SW 1271 (cell line): ENCODE measurements around the gene MCMBP.
"Not testable (repeated sequence)": the region's sequence is repeated elsewhere in the genome, so short reads cannot be mapped to it uniquely, and the experiment has no call there.

Experiments used
- DNase-seq, 2 experiments: peaks; one replicate each; lab custom pipeline; 2025; lab: John Stamatoyannopoulos, UW

MCMBP gene

DNA sequence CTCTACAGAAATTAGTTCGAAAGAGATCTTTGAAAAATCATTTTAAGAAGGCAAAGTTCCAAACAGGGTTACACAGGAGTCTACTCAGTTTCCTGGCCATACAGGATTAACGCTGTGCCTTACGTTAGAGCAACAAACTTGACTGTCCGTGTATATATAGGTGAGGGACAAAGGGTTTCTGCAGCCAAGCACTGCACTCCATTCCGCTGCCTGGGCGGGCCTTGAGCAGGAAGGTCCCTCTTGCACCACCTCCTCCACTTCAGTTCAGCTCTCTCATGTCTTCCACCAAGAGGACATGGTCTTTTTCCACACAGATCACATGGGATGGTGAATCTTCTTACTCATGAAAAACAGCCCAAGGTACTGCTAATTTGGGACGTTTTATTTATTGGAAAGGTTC, 43.2 kb downstream of the MCMBP start:
- DNase-seq: no peak

DNA sequence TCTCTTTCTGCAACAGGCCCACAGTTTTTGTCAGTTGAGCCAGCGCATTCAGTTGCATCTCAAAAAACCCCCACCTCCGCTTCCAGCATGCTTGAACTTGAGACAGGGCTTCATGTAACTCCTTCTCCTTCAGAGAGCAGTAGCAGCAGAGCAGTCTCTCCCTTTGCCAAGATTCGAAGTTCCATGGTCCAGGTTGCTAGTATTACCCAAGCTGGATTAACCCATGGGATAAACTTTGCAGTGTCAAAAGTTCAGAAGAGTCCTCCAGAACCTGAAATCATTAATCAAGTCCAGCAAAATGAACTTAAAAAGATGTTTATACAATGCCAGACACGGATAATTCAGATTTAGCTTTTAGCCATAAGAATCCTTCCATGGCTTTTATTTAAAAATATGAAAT, 45.2 kb downstream of the MCMBP start:
- DNase-seq: no peak

DNA sequence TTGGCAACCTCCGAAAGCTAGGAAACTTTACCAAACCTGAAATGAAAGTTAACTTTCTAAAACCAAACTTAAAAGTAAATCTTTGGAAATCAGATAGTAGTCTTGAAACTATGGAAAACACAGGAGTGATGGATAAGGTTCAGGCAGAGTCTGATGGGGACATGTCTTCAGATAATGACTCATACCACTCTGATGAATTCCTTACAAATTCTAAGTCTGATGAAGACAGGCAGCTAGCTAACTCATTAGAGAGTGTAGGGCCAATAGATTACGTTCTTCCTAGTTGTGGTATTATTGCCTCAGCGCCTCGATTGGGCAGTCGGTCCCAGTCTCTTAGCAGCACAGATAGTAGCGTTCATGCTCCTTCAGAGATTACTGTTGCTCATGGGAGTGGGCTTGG, 45.9 kb downstream of the MCMBP start:
- DNase-seq: no peak

DNA sequence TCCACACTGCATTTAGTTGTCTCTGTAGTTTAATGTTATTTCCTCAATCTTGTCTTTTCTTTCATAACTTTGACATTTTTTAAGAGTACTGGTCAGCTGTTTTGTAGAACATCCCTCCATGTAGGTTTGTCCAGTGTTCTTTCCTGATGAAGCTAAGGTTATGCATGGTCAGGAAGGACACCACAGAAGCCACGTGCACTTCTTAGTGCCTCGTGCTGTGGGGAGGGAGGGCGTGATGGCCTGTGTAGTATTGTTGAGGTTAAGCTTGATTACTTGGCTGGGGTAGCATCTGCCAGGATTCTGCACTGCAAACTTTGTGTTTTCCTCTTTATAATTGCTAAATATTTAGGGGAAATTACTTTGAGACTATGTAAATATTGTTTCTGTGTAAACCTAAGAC, 48.3 kb downstream of the MCMBP start:
- no peak for DNase-seq

DNA sequence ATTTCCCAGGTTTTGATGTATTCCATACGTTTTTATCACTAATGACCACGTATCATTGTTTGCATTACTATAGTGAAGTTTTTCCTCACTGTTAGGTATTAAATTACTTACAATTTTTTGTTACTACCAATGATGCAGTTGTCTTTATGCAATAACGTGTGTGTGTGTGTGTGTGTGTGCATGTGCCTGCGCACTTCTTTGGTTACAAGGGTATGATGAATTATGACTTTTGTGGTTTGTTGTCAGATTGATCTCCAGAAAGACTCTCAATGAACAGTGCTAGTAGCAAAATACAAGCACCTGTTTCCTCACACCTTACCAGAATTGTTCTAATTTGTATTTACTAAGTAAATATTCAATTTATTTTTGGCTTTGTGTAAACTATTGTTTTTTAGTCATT, 51.5 kb downstream of the MCMBP start:
- DNase-seq: no peak

GRCh38 chr10:119818889-119819270, 53.8 kb downstream of the MCMBP start:
- DNase-seq: no peak

DNA sequence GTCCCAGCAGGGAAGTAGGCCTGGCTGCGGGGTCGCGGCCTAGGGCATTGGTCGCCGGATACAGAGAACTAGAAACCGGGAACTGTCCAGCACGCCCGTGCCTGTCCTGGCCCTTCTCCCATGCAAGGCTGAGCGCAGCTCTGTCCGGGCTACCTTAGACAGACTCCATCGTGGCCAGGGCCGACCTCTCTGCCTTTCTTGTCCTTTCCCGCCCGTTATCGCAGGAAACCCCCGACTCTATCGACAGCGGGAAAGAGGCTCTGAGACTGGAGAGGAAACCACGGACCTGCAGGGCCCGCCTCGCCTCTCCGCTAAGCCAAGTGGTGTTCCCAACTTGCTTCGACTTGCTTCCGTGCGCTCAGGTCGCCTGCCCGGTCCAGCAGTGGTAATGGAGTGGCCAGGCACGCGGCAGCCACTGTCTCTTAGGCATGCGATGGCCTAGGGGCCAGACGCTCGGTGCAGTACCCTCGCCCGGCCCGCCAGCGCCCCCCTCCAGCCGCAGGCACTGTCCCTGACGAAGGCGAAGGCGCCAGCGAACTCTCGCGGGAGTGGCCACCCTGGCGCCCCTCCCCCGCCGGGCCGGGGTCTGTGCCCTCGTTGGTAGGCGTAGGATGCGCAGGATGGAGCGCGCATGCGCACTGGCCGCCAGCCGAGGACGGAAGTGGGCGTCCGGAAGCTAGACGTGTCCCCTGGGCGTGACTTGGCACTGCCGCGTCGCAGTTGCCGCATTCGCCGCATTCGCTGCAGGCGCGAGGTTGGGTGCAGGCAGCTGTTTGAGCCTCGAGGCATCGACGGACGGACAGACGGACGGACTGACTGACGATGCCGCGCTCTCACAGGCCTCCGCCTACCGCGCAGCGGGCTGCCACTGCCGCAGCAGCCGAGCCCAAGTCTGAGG, 54.4 kb downstream of the MCMBP start:
- no peak for DNase-seq

GRCh38 chr10:119815671-119816070, 57.0 kb downstream of the MCMBP start:
- DNase-seq: no peak

- no peak for DNase-seq
These were observed 60.0 kb downstream of the MCMBP start for GRCh38 chr10:119812684-119813083.

GRCh38 chr10:119811122-119811521, 61.5 kb downstream of the MCMBP start:
- no peak for DNase-seq

DNA sequence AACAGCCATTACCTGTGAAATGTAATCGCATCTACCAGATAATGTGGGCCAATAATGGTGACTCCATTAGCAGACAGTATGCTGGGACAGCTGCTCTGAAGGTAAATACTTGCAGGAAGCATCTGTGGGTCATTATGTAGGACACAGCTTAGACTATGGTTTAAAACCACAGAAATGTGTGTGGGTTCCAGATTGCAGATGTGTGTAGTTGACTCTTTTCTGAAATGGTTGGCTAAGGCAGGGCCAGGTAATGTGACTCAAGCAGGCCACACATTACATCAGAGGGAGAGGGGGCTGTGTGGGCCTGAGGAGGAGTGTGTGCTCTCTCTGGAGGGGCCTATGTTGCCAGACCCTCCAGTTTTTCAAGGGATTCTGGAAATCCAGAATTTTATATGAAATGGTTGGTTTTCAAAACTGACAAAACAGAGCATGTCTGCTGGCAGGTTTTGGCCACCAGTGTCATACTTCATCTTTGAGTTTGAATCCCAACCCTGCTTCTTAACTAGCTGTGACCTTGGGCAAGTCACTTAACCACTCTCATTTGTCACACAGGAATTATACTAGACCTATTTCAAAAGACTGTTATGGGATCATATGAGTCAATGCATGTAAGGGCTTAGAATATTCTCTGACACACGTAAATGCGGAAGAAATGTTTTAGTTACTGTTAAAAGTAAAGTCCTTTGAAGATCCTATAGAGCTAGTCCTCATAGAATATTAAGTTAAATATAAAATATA, 64.5 kb downstream of the MCMBP start:
- no peak for DNase-seq

- DNase-seq: no peak
These were observed 66.1 kb downstream of the MCMBP start for GRCh38 chr10:119806334-119807130.

DNA sequence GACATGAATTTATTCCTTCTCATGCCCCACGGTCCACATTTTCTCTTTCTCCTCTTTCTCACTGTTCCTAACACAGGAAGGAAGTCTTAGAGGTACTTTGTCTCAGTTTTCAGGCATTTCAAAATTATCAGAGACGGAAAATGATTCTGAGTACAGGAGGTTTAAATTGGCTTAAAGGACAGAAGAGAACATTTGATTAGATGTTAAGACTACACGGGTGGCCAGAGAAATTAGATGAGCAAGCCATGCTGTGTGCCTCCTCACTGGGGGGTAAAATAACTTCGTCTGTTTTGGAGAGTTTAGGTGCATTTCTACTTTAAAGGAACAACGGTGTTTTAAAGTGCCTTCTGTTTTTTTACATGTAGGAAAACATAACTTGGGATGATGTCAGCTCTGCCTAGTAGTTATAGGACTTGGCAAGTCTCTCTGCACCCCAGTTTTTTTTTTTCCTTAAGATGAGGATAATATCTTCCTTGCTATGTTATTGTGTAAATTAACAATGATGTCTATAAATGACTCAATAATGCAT, 66.9 kb downstream of the MCMBP start:
- DNase-seq: no peak

- DNase-seq: no peak
These were observed 69.4 kb downstream of the MCMBP start for GRCh38 chr10:119803264-119803663.

- no peak for DNase-seq
These were observed 70.6 kb downstream of the MCMBP start for GRCh38 chr10:119801998-119802538.

DNA sequence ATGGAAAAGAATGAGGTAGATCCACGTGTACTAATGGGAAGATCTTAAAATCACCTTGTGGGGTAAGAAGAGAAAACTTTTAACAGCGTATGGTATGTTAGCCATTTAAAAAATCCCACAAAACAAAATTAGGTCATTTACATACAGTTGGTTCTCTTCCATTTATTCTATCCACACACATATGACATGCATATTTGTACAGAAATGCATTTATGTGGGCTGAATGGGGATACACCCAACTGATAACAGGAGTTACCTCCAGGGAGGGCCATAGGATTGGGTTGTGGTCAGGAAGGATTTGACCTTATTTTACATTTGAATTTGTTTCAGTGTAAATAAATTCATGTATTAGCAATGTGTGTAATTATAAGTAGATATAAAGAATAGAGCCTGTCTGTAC, 71.5 kb downstream of the MCMBP start:
- no peak for DNase-seq

- DNase-seq: no peak
These were observed 76.6 kb downstream of the MCMBP start for GRCh38 chr10:119796039-119796438.

- not testable (repeated sequence) for DNase-seq
These were observed 77.5 kb downstream of the MCMBP start for GRCh38 chr10:119795101-119795500.

- DNase-seq: no peak
These were observed 86.4 kb downstream of the MCMBP start for GRCh38 chr10:119786117-119786769.

DNA sequence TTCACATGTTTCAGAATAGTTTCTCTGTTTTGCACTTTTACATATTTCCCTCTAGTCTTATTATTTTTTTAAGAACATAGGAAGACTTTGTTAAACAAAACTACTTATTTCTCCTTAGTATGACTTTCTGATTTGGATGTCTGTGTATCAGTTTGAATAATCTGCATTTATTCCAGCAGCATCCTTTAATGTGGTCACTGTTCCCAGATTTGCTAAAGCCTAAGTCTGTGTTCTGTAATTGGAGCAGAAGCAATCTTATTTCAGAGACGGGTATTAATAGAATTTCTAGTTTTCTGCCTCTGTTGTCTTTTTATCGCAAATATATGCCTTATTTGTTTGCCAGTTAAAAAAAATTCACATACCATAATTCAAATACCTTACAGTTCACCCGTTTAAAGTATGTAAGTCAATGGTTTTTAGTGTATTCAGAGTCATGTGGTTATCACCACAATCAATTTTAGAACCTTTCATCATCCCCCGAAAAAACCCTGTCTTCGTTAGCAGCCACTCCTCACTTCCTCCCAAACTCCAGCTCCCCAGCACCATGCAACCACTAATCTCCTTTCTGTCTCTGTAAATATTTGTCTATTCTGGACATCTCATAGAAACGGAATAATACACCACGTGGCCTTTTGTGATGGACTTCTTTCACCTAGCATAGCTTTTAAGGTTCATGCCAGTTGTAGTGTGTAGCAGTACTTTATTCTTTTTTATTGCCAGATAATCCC, 88.1 kb downstream of the MCMBP start:
- DNase-seq: no peak

DNA sequence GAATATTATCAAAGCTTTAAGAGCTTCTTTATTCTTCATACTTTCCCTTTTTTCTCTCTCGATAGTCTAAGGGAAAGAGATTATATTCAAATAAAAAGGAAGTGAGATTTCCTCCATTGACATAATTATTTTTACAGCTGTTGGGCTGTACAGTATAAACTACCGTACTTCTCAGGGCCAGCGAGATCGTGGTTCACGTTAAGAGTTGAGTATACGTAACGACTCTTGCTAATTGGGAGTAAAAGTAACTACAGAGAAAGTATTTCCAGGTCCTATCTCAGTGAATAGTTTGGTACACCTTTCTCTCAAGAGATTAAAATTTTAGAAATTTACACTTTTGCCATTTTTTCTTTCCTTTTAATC, 89.0 kb downstream of the MCMBP start:
- no peak for DNase-seq
